ENCODE data around the gene OR52E4. TPM values are rescaled to one million over a fixed set of nuclear protein-coding genes. Genes with fewer than 3 reads are reported as not detected.

Gene OR52E4
- total RNA-seq: not detected
- polyA plus RNA-seq: not detected
- long read RNA-seq, donor 1: 0 reads
- long read RNA-seq, donor 2: 0 reads

DNA sequence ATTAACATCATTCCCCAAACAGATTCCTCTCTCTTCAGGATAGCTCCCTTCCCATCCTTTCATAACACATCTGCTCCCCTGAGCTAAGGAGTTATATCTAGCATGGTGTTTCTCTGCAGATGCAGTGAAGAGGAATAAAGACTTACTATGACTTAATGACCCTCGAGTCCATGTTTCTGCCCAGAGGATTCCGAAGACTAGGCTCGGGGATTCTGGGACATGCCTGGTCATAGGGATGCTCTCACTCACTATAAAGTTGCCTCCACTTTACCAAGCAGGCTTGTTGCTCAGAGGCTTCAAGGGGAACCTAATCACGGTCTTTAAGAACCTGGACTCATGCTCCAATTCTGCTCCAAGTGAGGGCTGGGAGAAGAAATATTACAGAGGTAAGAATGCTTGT, at the start of gene OR52E4:
Gene OR52E4, plus strand, starts transcription at position 301 of the 400 bp plus-strand sequence. CDS start 3,664 bp downstream, outside the sequence.
- WGBS, 2 donors: 81 to 83% methylated on average over 4 of the region's 4 CpGs
- no peaks in the 10 kb centered on the region for H3K4me1 ChIP-seq (ENCODE audit: control insufficient read depth in 1 of 2, insufficient read depth in 2 of 2, low read length in 2 of 2)
- no peaks in the 10 kb centered on the region for H3K27me3 ChIP-seq (ENCODE audit: control insufficient read depth in 1 of 2, insufficient read depth in 2 of 2, low read length in 1 of 2)
- no peaks in the 10 kb centered on the region for H3K36me3 ChIP-seq (ENCODE audit: control insufficient read depth in 1 of 2, insufficient read depth in 2 of 2, low read length in 1 of 2)
- ATAC-seq (ENCODE audit: low FRiP score) (no peak), DNase-seq (no peak)
- intact Hi-C loops (cut with DNase I): no loop called here
- no peaks in the 10 kb centered on the region for H3K9me3 ChIP-seq (ENCODE audit: control insufficient read depth, low read length)
- H3K4me3 ChIP-seq (ENCODE audit: low read length in 2 of 2): no peak within 1 kb of the TSS
- H3K27ac ChIP-seq (ENCODE audit: low read depth in 1 of 2, low read length in 2 of 2): no peak within 1 kb of the TSS

DNA sequence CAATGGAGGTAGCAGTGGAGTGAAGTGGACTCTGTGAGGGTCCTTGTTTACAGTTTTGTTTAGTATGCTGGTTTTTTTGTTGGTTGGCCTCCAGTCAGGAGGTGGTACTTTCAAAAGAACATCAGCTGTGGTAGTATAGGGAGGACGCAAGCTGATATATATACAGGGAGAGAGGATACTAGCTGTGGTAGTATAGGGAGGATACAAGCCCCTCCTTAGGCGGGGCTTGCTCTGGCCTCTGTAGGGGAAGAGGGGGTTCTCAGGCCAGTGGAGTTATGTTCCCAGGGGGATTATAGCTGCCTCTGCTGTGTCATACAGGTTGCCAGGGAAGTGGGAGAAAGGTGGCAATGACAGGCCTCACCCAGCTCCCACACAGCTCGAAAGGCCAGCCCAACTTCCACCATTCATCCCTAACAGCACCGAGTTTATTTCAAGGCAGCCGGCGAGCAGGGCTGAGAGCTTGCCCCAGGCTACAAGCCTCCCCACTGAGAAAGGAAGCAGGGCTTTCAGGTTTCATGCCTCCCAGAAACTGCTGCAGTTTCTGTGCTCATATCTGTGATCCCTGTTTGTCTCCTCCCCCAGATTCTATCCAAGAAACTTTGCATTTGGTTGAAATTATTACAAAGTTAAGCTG, 49.1 kb upstream of the OR52E4 start:
- no peak overlapping the region for H3K4me3 ChIP-seq (ENCODE audit: low read length in 2 of 2)
- ATAC-seq (ENCODE audit: low FRiP score): no peak
- H3K36me3 ChIP-seq (ENCODE audit: control insufficient read depth in 1 of 2, insufficient read depth in 2 of 2, low read length in 1 of 2): no peaks in the 10 kb centered on the region
- 70 to 92% methylated on average over 6 of the region's 6 CpGs for WGBS, 2 donors
- no peaks in the 10 kb centered on the region for H3K4me1 ChIP-seq (ENCODE audit: control insufficient read depth in 1 of 2, insufficient read depth in 2 of 2, low read length in 2 of 2)
- no peaks in the 10 kb centered on the region for H3K27me3 ChIP-seq (ENCODE audit: control insufficient read depth in 1 of 2, insufficient read depth in 2 of 2, low read length in 1 of 2)
- intact Hi-C loops (cut with DNase I): no loop called here
- no peak overlapping the region for H3K27ac ChIP-seq (ENCODE audit: low read depth in 1 of 2, low read length in 2 of 2)
- peaks cover under 1% of the 10 kb centered on the region for H3K9me3 ChIP-seq (ENCODE audit: control insufficient read depth, low read length)
- DNase-seq: no peak

DNA sequence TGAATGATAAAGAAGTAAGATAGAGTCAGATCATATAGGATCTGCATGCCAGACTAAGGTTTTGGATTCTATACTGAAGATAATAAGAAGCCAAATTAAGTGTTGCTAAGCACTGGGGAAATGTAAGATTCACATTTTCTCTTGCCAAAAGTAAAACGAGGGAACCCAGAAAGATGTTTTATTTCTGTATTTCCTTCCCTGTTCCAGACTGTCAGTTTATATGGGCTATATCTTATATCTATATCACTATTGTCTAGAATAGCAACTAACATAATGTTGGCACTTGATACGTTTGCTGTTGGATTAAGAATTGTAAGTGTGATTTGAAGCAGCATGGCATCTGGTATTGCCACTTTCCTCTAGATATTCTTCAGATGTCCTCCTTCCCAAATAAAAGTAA, 47.0 kb upstream of the OR52E4 start:
- H3K4me1 ChIP-seq (ENCODE audit: control insufficient read depth in 1 of 2, insufficient read depth in 2 of 2, low read length in 2 of 2): no peaks in the 10 kb centered on the region
- H3K27me3 ChIP-seq (ENCODE audit: control insufficient read depth in 1 of 2, insufficient read depth in 2 of 2, low read length in 1 of 2): no peaks in the 10 kb centered on the region
- no peak overlapping the region for H3K4me3 ChIP-seq (ENCODE audit: low read length in 2 of 2)
- no peaks in the 10 kb centered on the region for H3K9me3 ChIP-seq (ENCODE audit: control insufficient read depth, low read length)
- WGBS, 2 donors: 29 to 31% methylated on average over 2 of the region's 2 CpGs
- ATAC-seq (ENCODE audit: low FRiP score) (no peak), DNase-seq (no peak)
- no peak overlapping the region for H3K27ac ChIP-seq (ENCODE audit: low read depth in 1 of 2, low read length in 2 of 2)
- no peaks in the 10 kb centered on the region for H3K36me3 ChIP-seq (ENCODE audit: control insufficient read depth in 1 of 2, insufficient read depth in 2 of 2, low read length in 1 of 2)
- intact Hi-C loops (cut with DNase I): no loop called here

DNA sequence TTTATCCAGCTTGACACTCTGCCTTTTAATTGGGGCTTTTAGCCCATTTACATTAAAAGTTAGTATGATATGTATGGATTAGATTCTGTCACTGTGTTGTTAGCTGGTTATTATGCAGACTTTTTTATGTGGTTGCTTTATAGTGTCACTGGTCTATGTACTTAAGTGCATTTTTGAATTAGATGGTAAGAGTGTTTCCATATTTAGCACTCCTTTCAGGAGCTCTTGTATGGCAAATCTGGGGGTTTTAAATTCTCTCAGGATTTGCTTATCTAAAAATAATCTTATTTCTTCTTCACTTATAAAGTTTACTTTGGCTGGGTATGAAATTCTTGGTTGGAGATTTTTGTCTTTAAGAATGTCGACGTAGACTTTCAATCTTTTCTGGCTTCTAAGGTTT, 42.7 kb upstream of the OR52E4 start:
- H3K4me1 ChIP-seq (ENCODE audit: control insufficient read depth in 1 of 2, insufficient read depth in 2 of 2, low read length in 2 of 2): no peaks in the 10 kb centered on the region
- no peaks in the 10 kb centered on the region for H3K27me3 ChIP-seq (ENCODE audit: control insufficient read depth in 1 of 2, insufficient read depth in 2 of 2, low read length in 1 of 2)
- H3K9me3 ChIP-seq (ENCODE audit: control insufficient read depth, low read length): no peaks in the 10 kb centered on the region
- 10 to 27% methylated on average over 2 of the region's 2 CpGs for WGBS, 2 donors
- H3K36me3 ChIP-seq (ENCODE audit: control insufficient read depth in 1 of 2, insufficient read depth in 2 of 2, low read length in 1 of 2): no peaks in the 10 kb centered on the region
- H3K27ac ChIP-seq (ENCODE audit: low read depth in 1 of 2, low read length in 2 of 2): no peak overlapping the region
- ATAC-seq (ENCODE audit: low FRiP score) (no peak), DNase-seq (no peak)
- no peak overlapping the region for H3K4me3 ChIP-seq (ENCODE audit: low read length in 2 of 2)
- intact Hi-C loops (cut with DNase I): no loop called here

DNA sequence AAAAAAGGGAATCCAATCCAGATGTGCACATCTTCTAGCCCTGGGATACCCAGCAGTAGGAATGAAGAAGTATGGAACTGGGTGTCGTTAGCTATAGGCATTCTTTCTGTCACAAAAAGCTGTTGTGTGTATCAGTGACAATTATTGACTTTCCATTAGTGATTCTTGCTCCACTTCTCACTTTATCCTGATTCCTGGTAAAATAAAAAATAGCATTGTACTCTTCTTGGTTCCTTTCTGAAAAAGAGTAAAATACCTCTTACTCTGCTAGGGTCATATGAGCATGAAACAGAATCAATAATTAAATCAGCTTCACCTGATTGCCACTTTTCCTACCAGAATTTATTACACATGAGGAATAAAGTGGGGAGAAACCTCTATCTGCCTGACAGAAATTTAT, 38.6 kb upstream of the OR52E4 start, which contains the start of gene OR52E6:
Gene OR52E6, minus strand, starts transcription at position 101 of the 400 bp plus-strand sequence. Its CDS starts 0 bp downstream, at position 101.
- intact Hi-C loops (cut with DNase I): no loop called here
- no peak for ATAC-seq (ENCODE audit: low FRiP score)
- H3K9me3 ChIP-seq (ENCODE audit: control insufficient read depth, low read length): no peaks in the 10 kb centered on the region
- H3K27ac ChIP-seq (ENCODE audit: low read depth in 1 of 2, low read length in 2 of 2): no peak within 1 kb of the TSS
- WGBS, 2 donors: 44 to 78% methylated on average over 1 of the region's 1 CpG
- no peaks in the 10 kb centered on the region for H3K27me3 ChIP-seq (ENCODE audit: control insufficient read depth in 1 of 2, insufficient read depth in 2 of 2, low read length in 1 of 2)
- H3K36me3 ChIP-seq (ENCODE audit: control insufficient read depth in 1 of 2, insufficient read depth in 2 of 2, low read length in 1 of 2): no peaks in the 10 kb centered on the region
- H3K4me1 ChIP-seq (ENCODE audit: control insufficient read depth in 1 of 2, insufficient read depth in 2 of 2, low read length in 2 of 2): no peaks in the 10 kb centered on the region
- DNase-seq: no peak
- H3K4me3 ChIP-seq (ENCODE audit: low read length in 2 of 2): no peak within 1 kb of the TSS

DNA sequence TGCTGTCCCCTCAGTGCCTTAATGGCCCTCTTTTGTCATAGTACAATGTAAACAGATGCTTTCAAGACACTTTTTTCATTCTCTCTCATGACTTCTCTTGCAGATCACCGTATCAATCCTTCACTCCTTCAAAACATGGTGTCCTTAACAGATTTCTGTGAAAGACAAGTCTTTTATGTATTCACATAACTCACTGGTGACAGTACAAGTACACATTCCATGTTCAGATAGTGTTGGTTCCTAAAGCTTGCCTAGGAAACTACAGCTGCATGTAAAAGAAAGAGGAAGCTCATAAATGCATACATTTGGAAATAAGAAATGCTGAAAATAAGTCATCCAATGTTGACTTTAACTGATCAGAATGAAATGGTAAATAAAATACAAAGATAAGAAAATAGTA, 33.7 kb upstream of the OR52E4 start:
- ATAC-seq (ENCODE audit: low FRiP score) (no peak), DNase-seq (no peak)
- H3K4me1 ChIP-seq (ENCODE audit: control insufficient read depth in 1 of 2, insufficient read depth in 2 of 2, low read length in 2 of 2): no peaks in the 10 kb centered on the region
- no peaks in the 10 kb centered on the region for H3K9me3 ChIP-seq (ENCODE audit: control insufficient read depth, low read length)
- WGBS, 2 donors: 57 to 68% methylated on average over 1 of the region's 1 CpG
- intact Hi-C loops (cut with DNase I): no loop called here
- H3K4me3 ChIP-seq (ENCODE audit: low read length in 2 of 2): no peak overlapping the region
- no peaks in the 10 kb centered on the region for H3K36me3 ChIP-seq (ENCODE audit: control insufficient read depth in 1 of 2, insufficient read depth in 2 of 2, low read length in 1 of 2)
- no peaks in the 10 kb centered on the region for H3K27me3 ChIP-seq (ENCODE audit: control insufficient read depth in 1 of 2, insufficient read depth in 2 of 2, low read length in 1 of 2)
- no peak overlapping the region for H3K27ac ChIP-seq (ENCODE audit: low read depth in 1 of 2, low read length in 2 of 2)

DNA sequence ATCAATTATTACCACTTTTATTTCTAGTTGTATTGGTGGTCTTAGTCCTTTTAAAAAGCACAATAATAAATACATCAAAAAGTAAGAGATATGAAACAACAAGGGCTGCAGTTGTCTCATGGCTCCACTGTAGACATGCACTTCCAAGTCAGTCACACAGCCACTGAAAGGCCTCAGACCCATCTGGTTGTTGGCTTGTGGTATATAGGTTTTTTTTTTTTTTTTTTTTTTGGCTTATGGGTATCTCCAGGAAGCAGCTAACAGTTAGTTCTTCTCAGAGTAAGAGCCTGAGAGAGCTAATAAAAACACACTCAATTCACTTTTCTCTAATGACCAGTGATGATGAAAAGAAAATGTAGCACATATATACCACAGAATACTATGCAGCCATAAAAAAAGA, 32.7 kb upstream of the OR52E4 start:
- intact Hi-C loops (cut with DNase I): no loop called here
- DNase-seq: no peak
- no peaks in the 10 kb centered on the region for H3K36me3 ChIP-seq (ENCODE audit: control insufficient read depth in 1 of 2, insufficient read depth in 2 of 2, low read length in 1 of 2)

DNA sequence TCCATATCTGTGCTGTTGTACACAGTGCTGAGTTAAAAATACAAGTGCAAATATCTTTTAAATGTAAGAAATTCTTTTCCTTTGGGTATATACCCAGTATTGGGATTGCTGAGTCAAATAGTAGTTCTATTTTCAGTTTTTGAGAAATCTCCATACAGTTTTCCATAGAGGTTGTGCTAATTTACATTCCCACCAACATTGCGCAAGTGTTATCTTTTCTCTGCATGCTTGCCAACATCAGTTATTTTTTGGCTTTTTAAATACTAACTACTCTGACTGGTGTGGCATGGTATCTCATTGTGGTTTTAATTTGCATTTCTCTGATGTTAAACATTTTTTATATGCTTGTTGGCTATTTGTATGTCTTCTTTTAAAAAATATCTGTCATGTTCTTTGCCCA, 29.4 kb upstream of the OR52E4 start:
- ATAC-seq (ENCODE audit: low FRiP score) (no peak), DNase-seq (no peak)
- H3K36me3 ChIP-seq (ENCODE audit: control insufficient read depth in 1 of 2, insufficient read depth in 2 of 2, low read length in 1 of 2): no peaks in the 10 kb centered on the region
- H3K4me3 ChIP-seq (ENCODE audit: low read length in 2 of 2): no peak overlapping the region
- no peaks in the 10 kb centered on the region for H3K4me1 ChIP-seq (ENCODE audit: control insufficient read depth in 1 of 2, insufficient read depth in 2 of 2, low read length in 2 of 2)
- no peak overlapping the region for H3K27ac ChIP-seq (ENCODE audit: low read depth in 1 of 2, low read length in 2 of 2)
- H3K9me3 ChIP-seq (ENCODE audit: control insufficient read depth, low read length): no peaks in the 10 kb centered on the region
- H3K27me3 ChIP-seq (ENCODE audit: control insufficient read depth in 1 of 2, insufficient read depth in 2 of 2, low read length in 1 of 2): no peaks in the 10 kb centered on the region
- 71 to 82% methylated on average over 1 of the region's 1 CpG for WGBS, 2 donors
- intact Hi-C loops (cut with DNase I): no loop called here

More for the DNA sequence above, 32.7 kb upstream of the OR52E4 start:
- no peak for ATAC-seq (ENCODE audit: low FRiP score)
- Histone ChIP-seq H3K27ac (ENCODE audit: low read depth in 1 of 2, low read length in 2 of 2) (no peak overlapping the region), H3K27me3 (ENCODE audit: control insufficient read depth in 1 of 2, insufficient read depth in 2 of 2, low read length in 1 of 2) (no peaks in the 10 kb centered on the region), H3K9me3 (ENCODE audit: control insufficient read depth, low read length) (no peaks in the 10 kb centered on the region), H3K4me3 (ENCODE audit: low read length in 2 of 2) (no peak overlapping the region), H3K4me1 (ENCODE audit: control insufficient read depth in 1 of 2, insufficient read depth in 2 of 2, low read length in 2 of 2) (no peaks in the 10 kb centered on the region)

DNA sequence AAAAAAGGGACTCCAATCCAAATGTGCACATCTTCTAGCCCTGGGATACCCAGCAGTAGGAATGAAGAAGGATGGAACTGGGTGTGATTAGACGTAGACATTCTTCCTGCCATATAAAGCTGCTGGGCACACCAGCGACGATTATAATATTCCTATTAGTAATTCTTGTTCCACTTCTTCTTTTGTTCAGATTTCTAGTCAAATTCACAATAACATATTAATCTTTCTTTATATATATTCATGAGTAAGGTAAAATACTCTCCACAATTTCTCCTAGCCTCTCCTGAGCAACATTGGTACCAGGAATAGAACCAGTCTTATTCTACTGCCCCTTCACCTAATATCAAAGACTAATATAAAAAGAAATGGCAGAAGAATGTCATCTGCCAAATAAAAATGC, 22.8 kb upstream of the OR52E4 start, which contains the start of gene OR52E8:
Gene OR52E8, minus strand, starts transcription at position 101 of the 400 bp plus-strand sequence. Its CDS starts 0 bp downstream, at position 101.
- intact Hi-C loops (cut with DNase I): loop anchor here in 1 of 2 donors (1.0 kb wide), 1 partner anchor 8 kb away; no protein-coding TSS in a partner anchor
- Histone ChIP-seq H3K4me3 (ENCODE audit: low read length in 2 of 2) (no peak within 1 kb of the TSS), H3K36me3 (ENCODE audit: control insufficient read depth in 1 of 2, insufficient read depth in 2 of 2, low read length in 1 of 2) (no peaks in the 10 kb centered on the region), H3K9me3 (ENCODE audit: control insufficient read depth, low read length) (no peaks in the 10 kb centered on the region), H3K27ac (ENCODE audit: low read depth in 1 of 2, low read length in 2 of 2) (no peak within 1 kb of the TSS), H3K27me3 (ENCODE audit: control insufficient read depth in 1 of 2, insufficient read depth in 2 of 2, low read length in 1 of 2) (no peaks in the 10 kb centered on the region), H3K4me1 (ENCODE audit: control insufficient read depth in 1 of 2, insufficient read depth in 2 of 2, low read length in 2 of 2) (no peaks in the 10 kb centered on the region)
- DNase-seq (no peak), ATAC-seq (ENCODE audit: low FRiP score) (no peak)
- WGBS, 2 donors: 91 to 93% methylated on average over 3 of the region's 3 CpGs
